Activated CD4-positive, CD25-positive, alpha-beta regulatory T cell (primary cell): ENCODE results near the gene CIAO3.

Source experiments
- DNase-seq, 4 experiments: peaks; one replicate each; lab custom pipeline; 2025; lab: John Stamatoyannopoulos, UW

CIAO3 gene

DNA sequence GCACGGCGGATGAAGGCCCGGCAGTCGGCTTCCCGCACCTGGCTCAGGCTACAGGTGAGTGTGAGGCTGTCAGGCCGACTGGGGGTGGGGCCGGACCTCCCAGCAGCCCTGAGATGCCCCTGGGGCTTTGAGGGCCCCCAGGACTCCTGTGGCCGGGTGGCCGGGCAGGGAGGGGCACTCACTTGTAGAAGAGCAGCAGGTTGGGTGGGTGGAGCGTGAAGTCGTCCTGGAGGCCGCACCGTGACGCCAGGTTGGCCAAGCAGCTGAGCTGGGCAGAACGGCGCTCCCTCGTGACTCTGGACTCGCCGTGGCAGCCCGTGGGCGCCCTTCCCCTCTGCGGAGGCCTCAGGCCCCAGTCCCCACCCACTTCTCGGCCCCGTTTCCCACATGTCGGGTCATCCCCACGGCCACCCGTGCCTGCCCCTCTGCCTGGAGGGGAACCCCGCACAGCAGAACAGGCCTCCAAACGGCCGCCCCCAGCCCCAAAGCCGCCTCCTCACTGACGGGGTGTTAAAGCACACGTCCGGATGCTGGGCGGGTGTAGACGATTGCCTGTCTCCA, 34.5 kb upstream of the CIAO3 start:
- DNase-seq: no peak

DNA sequence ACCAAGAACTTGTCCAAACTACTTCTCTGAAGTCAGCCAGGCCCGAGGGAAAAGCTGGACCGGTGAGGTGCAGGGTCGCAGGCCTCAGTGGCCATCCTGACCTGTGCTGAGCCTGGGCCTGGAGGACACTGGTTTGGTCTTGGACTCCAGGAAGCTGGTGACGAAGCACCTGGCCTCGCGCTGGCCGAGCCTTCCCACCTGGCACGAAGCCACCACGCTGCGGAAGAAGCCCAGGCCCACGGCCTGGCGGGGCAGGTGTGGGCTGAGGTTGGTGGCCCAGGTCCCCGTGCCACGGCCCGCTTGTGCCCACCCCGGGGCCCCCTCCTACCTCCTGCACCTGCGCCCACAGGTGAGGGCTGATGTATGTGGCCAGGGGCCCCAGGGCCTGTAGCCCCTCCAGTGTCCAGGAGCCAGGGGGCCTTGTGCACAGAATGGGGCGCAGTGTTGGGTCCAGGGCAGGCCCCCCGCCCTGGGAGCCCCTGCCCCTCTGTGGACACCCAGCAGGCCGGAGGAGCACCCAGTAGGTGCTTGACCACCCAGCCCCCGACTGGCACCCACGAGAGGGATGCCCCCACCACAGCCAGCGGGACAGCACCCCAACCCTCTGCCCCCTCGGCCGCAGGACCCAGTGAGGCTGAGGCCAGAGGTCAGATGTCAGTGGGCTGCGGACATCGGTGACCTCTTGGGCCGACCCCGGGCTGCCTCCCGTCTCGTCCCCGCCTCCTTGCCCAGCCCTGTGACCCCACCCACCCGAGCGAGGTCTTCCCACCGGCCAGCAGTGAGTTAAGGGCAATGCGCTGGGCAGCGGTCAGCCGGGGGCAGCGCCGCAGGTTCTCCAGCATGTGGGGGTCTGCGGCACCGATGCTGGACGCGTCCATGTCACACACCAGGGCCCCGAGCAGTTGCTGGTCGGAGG, 33.5 kb upstream of the CIAO3 start:
- DNase-seq: no peak

DNA sequence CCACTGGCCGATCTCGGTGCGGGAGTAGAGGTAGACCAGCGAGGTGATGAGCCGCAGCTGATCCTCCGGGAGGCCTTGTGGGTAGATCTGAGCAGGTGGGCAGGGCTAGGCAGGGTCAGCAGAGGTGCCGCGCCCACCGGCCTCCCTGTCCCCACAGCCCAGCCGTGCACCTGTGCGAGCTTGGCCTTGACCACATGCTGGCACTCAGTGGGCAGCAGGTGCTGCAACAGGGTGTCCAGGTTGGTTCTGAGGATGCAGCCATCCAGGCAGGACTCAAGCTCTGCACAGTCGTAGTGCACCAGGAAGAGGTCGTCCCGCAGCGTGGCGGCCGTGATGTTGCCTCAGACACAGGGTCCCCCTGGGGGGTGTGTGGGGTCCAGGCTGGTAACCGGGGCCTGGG, 32.2 kb upstream of the CIAO3 start:
- no peak for DNase-seq

DNA sequence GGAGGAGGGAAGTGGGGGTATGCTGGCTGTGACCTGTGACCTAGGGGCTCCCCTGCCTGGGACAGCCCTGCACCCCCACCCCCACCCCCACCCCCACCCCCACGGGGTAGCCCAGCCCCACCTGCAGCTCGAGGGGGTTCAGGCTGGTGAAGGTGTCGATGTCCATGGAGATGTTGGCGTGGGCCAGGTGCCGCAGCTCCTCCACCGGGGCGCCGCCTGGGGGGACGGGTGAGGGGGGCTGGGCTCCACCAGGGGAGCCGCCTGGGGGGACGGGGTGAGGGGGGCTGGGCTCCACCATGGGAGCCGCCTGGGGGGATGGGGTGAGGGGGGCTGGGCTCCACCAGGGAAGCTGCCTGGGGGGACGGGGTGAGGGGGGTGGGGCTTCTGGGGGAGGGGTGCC, 29.6 kb upstream of the CIAO3 start:
- no peak for DNase-seq

DNA sequence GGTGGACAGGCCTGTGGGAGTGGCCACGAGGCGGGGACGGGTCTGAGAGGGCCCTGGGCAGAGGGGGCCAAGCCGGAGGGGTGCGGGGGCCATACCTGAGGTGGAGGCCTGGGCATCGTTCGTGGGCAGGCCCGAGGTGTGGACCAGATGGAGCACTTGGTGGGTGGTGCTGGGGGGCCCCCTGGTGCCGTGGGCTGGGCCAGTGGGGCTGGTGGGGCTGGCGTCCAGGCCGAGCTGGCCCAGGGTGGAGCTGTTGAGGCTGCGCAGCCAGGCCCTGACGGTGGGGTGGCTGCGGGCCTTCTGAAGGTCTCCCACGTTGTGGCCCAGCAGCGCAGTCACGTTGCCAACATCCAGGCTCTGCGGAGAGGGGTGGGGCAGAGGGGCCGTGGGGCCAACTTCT, 29.1 kb upstream of the CIAO3 start:
- DNase-seq: no peak

DNA sequence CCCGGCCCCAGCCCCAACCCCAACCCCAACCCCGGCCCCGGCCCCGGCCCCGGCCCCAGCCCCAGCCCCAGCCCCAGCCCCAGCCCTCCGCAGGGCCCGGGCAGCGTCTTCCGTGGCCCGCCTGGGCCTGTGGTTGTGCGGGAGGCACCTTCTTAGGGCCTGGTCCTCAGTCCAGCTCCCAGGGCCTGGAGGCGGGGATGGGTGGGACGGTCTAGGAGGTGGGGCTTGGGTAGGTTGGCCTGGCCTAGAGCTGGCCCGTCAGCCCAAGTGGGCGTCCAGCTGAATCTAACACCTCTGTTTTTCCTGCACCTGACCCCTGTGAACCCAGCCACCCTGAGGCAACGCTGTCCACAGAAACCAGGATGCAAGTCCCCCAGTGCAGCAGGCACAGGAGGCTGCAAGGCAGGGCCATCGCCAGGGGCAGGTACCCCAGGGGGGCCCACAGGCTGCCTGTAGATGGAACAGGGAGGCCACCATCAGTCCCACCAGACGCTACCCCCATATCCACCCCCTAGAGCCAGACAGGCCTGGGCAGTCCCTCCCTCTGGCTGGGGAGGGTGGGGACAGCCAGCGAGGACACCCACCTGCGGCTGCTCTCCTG, 28.5 kb upstream of the CIAO3 start:
- DNase-seq: no peak

DNA sequence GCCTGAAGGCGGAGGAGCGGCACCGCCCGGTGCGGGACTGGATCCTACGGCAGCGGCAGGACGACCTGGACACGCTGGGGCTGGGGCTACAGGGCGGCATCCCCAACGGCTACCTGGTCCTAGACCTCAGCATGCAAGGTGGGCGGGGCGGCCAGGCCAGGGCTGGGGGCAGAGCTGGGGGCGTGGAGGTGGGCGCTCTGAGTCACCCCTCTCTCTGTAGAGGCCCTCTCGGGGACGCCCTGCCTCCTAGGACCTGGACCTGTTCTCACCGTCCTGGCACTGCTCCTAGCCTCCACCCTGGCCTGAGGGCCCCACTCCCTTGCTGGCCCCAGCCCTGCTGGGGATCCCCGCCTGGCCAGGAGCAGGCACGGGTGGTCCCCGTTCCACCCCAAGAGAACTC, 27.6 kb upstream of the CIAO3 start:
- no peak for DNase-seq

DNA sequence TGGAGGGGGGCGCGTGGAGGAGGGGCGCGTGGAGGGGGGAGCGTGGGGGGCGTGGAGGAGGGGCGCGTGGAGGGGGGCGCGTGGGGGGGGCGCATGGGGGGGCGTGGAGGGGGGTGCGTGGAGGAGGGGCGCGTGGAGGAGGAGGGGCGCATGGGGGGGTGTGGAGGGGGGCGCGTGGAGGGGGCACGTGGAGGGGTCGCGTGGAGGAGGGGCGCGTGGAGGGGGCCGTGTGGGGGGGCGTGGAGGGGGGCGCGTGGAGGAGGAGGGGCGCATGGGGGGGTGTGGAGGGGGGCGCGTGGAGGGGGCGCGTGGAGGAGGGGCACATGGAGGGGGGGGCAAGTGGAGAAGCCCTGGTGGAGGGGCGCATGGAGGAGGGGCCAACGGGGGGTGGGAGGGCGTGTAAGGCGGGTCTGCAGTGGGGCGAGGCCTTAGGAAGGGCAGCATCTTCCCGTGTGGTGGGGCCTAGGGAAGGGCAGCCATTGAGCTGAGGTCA, 27.0 kb upstream of the CIAO3 start:
- DNase-seq: no peak

DNA sequence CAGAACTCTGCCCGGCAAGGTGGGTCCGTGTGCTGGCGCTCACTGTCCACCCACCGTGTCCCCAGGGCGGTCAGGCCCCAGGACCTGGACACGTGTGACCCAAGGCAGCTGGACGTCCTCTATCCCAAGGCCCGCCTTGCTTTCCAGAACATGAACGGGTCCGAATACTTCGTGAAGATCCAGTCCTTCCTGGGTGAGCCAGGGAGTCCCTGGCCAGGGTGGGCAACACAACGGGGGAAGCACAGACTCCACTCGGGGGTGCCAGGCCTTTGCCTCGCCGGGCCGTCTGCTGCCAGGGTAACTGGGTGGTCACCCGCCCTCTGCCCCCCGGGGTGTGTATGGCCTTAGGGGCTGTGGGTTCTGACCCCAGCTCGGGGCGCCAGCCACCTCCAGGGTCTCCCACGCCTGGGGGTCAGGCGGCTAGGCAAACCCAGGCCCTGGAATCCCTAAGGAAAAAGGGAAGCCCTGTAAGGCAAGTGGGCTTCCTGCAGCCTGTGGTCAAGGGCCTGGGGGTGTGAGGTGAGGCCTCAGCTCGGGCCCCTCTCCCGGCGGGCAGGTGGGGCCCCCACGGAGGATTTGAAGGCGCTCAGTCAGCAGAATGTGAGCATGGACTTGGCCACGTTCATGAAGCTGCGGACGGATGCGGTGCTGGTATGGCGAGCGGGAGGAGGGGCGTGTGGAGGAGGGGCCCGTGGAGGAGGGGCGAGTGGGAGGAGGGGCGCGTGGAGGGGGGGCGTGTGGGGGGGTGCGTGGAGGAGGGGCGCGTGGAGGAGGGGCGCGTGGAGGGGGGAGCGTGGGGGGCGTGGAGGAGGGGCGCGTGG, 26.2 kb upstream of the CIAO3 start:
- DNase-seq: no peak

DNA sequence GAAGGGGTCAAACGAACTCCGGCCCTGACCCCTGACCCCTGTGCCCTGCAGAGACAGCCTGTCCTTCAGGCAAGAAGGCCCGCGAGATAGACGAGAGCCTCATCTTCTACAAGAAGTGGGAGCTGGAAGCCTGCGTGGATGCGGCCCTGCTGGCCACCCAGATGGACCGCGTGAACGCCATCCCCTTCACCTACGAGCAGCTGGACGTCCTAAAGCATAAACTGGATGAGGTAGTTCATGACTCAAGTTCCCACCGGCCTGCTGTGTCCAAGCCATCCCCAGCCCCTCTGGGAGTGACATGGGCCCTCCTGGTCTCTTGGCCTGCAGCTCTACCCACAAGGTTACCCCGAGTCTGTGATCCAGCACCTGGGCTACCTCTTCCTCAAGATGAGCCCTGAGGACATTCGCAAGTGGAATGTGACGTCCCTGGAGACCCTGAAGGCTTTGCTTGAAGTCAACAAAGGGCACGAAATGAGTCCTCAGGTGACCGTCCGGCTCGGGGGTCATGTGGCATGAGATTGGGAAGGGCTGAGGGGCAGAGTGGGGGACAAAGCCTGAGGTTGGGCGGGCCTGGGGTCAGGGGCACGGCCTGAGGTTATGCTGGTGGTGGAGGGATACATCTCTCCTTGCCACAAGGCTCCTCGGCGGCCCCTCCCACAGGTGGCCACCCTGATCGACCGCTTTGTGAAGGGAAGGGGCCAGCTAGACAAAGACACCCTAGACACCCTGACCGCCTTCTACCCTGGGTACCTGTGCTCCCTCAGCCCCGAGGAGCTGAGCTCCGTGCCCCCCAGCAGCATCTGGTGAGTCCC, 25.4 kb upstream of the CIAO3 start:
- DNase-seq: no peak

DNA sequence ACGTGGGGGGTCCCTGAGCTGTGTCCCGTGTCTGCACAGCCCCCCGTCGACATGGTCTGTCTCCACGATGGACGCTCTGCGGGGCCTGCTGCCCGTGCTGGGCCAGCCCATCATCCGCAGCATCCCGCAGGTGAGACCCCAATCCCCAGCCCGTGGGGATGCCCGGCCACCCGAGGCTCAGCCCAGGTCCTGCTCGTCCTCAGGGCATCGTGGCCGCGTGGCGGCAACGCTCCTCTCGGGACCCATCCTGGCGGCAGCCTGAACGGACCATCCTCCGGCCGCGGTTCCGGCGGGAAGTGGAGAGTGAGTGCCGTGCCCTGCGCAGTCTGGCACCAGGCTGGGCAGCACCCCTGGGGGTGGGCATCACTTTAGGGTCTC, 24.7 kb upstream of the CIAO3 start:
- no peak for DNase-seq

DNA sequence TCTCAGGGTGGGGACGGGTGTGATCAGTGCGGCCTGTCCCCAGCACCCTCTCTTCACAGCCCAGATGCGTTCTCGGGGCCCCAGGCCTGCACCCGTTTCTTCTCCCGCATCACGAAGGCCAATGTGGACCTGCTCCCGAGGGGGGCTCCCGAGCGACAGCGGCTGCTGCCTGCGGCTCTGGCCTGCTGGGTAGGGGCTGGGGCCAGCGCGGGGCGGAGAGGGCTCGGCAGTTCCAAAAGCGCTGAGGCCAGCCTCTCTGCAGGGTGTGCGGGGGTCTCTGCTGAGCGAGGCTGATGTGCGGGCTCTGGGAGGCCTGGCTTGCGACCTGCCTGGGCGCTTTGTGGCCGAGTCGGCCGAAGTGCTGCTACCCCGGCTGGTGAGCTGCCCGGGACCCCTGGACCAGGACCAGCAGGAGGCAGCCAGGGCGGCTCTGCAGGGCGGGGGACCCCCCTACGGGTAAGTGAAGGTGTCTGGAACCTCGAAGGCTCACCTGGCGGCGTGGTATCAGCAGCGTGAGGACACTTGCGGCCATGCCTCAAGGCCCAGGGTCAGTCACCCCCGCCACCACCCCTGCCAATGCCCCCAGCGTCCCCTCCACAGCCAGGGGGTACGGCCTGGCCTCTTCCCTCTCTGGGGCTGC, 24.2 kb upstream of the CIAO3 start:
- DNase-seq: no peak

DNA sequence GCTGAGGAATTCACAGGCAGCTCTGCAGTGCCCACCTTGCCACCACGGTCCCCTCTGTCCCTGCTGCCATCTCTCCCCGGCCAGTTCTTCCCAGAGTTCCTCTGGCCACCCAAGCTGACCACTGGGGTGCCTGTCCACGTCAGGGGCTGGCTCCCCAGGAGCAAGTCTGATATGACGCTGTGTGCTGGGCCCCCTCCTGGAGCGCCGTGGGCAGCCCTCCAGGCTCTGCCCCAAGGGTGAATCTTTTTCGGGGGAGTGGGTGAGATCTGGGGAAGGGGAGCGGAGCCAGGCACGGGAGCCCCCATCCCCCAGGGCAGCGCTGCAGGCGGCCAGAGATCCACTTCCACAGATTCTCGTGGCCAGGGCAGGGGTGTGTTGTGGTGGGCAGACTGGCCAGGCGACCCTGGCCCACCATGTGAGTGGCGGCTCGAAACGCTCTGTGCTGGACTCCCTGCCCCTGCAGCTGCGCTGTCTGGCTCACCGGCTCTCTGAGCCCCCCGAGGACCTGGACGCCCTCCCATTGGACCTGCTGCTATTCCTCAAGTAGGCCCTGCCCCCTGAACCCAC, 23.5 kb upstream of the CIAO3 start:
- no peak for DNase-seq

DNA sequence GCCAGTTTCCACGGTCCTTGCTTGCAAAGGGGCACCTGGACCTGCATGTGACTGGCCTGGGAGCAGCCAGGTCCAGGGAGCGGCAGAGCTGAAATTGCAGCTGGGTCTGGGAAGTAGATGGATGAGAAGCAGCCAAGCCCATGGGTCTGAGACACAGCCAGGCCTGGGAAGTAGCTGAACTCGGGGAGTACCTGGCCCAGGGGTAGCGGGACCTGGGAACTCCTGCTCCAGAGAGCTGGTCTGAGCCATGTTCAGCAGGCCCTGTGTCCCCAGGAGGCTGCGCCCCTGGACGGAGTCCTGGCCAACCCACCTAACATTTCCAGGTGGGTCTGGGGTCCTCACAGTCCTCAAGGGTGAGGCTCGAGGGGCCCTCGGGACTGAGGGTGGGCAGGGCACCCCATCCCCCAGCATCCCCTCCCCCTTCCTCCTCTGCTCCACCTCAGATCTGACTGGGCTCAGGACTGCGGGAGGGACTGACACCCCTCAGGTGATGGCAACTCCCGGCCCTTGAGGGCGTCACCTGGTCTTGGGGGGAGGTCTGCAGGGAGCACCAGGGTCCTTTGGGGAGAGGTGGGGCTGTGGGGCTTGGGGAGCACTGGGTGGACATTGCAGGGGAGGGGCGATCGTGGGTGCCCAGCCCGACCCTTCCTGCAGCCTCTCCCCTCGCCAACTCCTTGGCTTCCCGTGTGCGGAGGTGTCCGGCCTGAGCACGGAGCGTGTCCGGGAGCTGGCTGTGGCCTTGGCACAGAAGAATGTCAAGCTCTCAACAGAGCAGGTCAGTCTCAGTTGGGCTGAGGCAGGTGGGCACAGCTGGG, 22.8 kb upstream of the CIAO3 start:
- DNase-seq: no peak

DNA sequence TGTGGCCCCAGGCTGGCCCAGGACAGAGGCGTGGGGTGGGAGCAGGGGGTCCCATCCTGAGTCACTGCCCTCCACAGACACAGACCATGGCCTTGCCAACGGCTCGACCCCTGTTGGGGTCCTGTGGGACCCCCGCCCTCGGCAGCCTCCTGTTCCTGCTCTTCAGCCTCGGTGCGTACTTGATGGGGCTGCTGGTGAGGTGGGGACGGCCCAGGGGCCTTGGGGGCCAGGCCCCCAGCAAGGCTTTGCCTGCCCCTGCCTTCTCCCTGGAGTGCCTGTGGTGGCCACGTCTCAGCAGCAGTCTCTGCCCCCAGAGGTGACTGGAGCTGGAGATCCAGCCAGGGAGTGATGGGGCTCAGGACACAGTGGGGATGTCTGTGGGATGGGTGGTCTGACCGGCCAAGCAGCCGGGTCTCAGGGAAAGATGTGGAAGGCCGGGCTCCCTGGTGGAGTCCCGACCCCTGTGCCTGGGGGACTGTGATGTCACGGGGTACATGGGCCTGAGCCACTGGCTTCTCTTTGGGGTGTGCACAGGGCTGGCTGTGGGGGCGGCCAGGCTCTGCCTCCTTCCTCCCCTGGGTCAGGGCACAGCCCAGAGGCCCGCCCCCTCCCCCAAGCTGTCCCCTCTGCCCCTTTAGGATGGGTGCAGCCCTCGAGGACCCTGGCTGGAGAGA, 21.9 kb upstream of the CIAO3 start:
- no peak for DNase-seq

DNA sequence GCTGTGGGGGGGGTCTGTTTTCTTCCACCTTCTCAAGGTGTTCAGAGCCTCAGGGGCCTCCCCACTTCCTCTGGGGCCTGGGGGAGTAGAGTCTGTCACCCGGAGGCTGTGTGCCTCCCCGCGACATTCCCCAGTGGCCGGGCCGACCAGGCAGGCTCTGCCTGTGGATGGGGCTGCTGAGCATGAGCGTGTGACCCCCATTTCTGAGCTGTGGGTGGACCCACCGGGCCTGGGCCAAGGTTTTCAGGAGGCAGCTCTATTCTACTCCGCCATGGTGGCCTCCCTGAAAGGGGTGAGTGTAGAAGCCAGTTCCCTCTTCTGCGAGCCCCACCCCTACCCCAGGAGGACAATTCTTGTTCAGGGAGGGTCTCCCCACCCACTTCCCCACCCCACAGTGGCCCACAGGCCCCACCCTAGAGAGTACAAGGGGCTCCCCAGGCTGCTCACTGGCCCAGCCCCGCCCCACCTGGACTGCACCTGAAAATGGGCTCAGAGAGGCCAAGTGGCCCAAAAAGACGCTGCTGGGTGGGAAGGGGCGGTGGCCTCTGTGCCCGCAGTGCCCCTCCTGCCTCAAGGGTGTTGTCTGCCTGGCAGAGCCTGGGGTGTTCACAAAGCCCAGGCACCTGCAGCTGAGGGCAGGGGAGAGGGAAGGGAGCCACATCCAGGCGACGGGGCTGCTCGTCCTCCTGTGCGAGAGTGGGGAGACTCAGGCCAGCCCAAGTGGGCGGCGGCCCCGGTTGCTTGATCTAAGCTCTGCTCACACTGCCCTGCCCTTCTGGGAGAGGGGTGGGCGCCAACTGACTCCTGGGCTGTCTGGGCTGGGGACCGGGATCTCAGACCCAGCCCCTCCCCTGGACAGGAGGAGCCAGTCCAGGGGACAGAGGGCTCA, 21.1 kb upstream of the CIAO3 start:
- no peak for DNase-seq

DNA sequence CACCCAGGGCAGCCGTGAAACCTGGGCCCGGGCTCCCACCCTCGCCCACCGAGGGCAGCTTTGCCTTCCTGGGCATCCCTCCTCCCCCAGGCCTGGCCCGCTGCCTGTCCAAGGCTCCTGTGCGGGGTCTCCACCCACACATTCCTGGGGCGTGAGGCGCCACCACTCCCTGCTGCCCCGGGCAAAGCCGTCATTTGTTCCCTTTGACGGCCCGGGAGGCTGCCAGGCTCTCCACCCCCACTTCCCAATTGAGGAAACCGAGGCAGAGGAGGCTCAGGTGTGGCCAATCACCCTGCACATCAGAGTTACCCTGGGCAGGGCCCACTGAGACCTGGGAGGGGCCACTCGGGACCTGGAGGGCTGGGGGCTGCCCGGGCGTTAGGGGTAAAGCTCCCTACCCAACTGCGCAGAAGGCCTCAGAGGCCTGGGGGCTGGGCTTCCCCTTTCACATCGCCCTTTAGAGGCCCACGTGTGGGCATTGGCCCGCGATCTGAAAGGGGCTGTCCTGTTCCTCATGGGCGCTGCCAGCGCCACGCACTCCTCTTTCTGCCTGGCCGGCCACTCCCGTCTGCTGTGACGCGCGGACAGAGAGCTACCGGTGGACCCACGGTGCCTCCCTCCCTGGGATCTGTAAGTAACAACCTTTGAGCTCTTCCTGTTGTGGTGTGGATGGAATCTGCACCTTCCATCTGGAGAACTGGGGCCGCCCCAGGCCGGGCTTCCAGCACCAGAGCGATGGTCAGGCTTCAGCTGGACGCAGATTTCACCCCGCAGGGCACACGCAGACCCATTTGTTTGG, 19.9 kb upstream of the CIAO3 start, which contains the start of gene MSLN:
Gene MSLN, plus strand, starts transcription at position 190 of the 799 bp plus-strand sequence. CDS start 1,947 bp downstream, outside the sequence.
- DNase-seq: no peak
